ENCODE results near the gene JAG2. TPM values are rescaled to one million over a fixed set of nuclear protein-coding genes. Genes with fewer than 3 reads are reported as not detected.

The JAG2 gene
- total and polyA plus RNA-seq, 2 of the 13 experiments (the other 11 are each of a cell fraction or from before 2014, with no cell fraction given), result 0.04 to 0.16 TPM

DNA sequence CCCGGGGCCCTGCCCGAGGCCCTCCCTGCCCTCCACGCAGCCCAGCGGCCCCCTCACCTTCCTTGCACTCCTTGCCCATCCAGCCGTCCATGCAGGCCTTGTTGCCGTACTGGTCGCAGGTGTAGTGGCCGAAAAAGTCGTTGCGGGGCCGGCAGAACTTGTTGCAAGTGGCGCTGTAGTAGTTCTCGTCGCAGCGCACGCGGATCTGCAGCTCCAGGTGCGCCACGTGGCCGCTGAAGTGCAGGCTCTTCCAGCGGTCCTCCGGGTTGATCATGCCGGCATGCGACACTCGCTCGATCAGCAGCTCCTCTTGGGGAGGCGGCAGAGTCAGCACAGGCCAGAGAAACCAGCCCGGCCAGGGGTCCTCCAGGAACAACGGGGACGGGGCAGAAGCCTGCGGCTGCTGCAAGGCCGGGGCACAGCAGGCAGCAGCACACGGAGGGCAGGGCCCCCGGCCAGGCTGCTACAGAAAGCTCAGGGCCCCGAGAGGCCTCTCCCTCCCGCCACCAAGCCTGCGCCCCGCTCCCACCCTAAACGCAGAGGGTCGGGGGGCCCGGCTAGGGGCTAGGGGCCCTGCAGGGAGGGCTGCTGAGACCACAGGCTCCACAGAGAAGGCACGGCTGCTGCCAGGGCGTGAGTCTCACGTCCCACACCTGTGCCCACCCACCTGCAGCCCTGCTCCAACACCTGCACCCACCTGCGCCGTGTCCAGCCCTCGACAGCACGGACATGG lies 12.7 kb downstream of the JAG2 start (continued):
- no peak for TF ChIP-seq ZNF296 (CRISPR knock-in tag; conservative IDR thresholded peaks at IDR 0.05)
- TF ChIP-seq ZNF788 (CRISPR knock-in tag; IDR thresholded peaks at IDR 0.05; ENCODE audit: borderline replicate concordance), result 0 out of 2 replicates have a peak, but pooled peaks have one; percentile 20
- TF ChIP-seq ZBTB42 (CRISPR knock-in tag; IDR thresholded peaks at IDR 0.05), result no peak
- 0 out of 2 replicates have a peak, but pooled peaks have one; percentile 59 for TF ChIP-seq ZNF704 (CRISPR knock-in tag; IDR thresholded peaks at IDR 0.05; ENCODE audit: borderline replicate concordance)
- TF ChIP-seq MXD1 (CRISPR knock-in tag; IDR thresholded peaks at IDR 0.05), result peak; percentile 35; the same call in 1 of the 2 replicates
- TF ChIP-seq ZMYM2 (CRISPR knock-in tag; IDR thresholded peaks at IDR 0.05), result no peak
- TF ChIP-seq STAT5B (CRISPR knock-in tag; IDR thresholded peaks at IDR 0.05), result no peak
- TF ChIP-seq ZFY (CRISPR knock-in tag; IDR thresholded peaks at IDR 0.05), result peak; percentile 66
- TF ChIP-seq, protein P1, sequence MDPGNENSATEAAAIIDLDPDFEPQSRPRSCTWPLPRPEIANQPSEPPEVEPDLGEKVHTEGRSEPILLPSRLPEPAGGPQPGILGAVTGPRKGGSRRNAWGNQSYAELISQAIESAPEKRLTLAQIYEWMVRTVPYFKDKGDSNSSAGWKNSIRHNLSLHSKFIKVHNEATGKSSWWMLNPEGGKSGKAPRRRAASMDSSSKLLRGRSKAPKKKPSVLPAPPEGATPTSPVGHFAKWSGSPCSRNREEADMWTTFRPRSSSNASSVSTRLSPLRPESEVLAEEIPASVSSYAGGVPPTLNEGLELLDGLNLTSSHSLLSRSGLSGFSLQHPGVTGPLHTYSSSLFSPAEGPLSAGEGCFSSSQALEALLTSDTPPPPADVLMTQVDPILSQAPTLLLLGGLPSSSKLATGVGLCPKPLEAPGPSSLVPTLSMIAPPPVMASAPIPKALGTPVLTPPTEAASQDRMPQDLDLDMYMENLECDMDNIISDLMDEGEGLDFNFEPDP (CRISPR knock-in tag; conservative IDR thresholded peaks at IDR 0.05), result no peak
- TF ChIP-seq MYNN (CRISPR knock-in tag; IDR thresholded peaks at IDR 0.05; ENCODE audit: low read depth), result no peak
- no peak for TF ChIP-seq ZNF136 (CRISPR knock-in tag; IDR thresholded peaks at IDR 0.05; ENCODE audit: low read depth)
- no peak for TF ChIP-seq ZNF441 (CRISPR knock-in tag; IDR thresholded peaks at IDR 0.05; ENCODE audit: borderline replicate concordance)
- no peak for TF ChIP-seq ZNF362 (CRISPR knock-in tag; IDR thresholded peaks at IDR 0.05; ENCODE audit: borderline replicate concordance)
- TF ChIP-seq ATAD3A (CRISPR knock-in tag; IDR thresholded peaks at IDR 0.05), result no peak
- TF ChIP-seq ZXDC (CRISPR knock-in tag; IDR thresholded peaks at IDR 0.05), result no peak
- no peak for TF ChIP-seq SMAD1 (CRISPR knock-in tag; IDR thresholded peaks at IDR 0.05; ENCODE audit: borderline replicate concordance, low read depth)
- no peak for TF ChIP-seq CCDC6 (CRISPR knock-in tag; IDR thresholded peaks at IDR 0.05)
- TF ChIP-seq, protein P2, sequence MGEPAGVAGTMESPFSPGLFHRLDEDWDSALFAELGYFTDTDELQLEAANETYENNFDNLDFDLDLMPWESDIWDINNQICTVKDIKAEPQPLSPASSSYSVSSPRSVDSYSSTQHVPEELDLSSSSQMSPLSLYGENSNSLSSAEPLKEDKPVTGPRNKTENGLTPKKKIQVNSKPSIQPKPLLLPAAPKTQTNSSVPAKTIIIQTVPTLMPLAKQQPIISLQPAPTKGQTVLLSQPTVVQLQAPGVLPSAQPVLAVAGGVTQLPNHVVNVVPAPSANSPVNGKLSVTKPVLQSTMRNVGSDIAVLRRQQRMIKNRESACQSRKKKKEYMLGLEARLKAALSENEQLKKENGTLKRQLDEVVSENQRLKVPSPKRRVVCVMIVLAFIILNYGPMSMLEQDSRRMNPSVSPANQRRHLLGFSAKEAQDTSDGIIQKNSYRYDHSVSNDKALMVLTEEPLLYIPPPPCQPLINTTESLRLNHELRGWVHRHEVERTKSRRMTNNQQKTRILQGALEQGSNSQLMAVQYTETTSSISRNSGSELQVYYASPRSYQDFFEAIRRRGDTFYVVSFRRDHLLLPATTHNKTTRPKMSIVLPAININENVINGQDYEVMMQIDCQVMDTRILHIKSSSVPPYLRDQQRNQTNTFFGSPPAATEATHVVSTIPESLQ (CRISPR knock-in tag; conservative IDR thresholded peaks at IDR 0.05), result no peak
- peak; percentile 79 for TF ChIP-seq MYC (CRISPR knock-in tag; IDR thresholded peaks at IDR 0.05; ENCODE audit: borderline replicate concordance)
- no peak for TF ChIP-seq FOXA3 (CRISPR knock-in tag; IDR thresholded peaks at IDR 0.05)
